NB4 (cell line): Measurements from ENCODE around the gene LYRM1.

Source experiments
- CTCF ChIP-seq: IDR thresholded peaks from one replicate; pipeline ENCODE4 v1.5.1; 2012; ENCODE audit warnings: low read depth, low read length
- MAX ChIP-seq: IDR thresholded peaks from 2 replicates; pipeline ENCODE4 v1.6.1; 2011; ENCODE audit warnings: low read depth, low read length
- POLR2A ChIP-seq: IDR thresholded peaks from 2 replicates; pipeline ENCODE4 v1.6.1; 2011; ENCODE audit warnings: mild to moderate bottlenecking; ENCODE audit not compliant: insufficient read length; ENCODE audit errors: extremely low read depth

- TF ChIP-seq MAX (0 out of 2 replicates have a peak, but pooled peaks have one; percentile 38), POLR2A (no peak), CTCF (no peak)
Observed at GRCh38 chr16:20904507-20905081, 4.0 kb downstream of the LYRM1 start.
